ENCODE results near the gene VWA5A.

GRCh38 chr11:124153821-124154220 is 38.6 kb downstream of the VWA5A start:
- TF ChIP-seq EZH2 (IDR thresholded peaks at IDR 0.05; ENCODE audit: insufficient read depth, low read length) = no peak
- TF ChIP-seq, protein P1, sequence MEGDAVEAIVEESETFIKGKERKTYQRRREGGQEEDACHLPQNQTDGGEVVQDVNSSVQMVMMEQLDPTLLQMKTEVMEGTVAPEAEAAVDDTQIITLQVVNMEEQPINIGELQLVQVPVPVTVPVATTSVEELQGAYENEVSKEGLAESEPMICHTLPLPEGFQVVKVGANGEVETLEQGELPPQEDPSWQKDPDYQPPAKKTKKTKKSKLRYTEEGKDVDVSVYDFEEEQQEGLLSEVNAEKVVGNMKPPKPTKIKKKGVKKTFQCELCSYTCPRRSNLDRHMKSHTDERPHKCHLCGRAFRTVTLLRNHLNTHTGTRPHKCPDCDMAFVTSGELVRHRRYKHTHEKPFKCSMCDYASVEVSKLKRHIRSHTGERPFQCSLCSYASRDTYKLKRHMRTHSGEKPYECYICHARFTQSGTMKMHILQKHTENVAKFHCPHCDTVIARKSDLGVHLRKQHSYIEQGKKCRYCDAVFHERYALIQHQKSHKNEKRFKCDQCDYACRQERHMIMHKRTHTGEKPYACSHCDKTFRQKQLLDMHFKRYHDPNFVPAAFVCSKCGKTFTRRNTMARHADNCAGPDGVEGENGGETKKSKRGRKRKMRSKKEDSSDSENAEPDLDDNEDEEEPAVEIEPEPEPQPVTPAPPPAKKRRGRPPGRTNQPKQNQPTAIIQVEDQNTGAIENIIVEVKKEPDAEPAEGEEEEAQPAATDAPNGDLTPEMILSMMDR (IDR thresholded peaks at IDR 0.05; ENCODE audit: insufficient read depth, low read depth, low read length) = no peak

Measured in astrocyte (in vitro differentiated cells and primary cell).